Colonic mucosa (tissue), 4 donors: ENCODE results near the gene FAM43A. TPM values are rescaled to one million over a fixed set of nuclear protein-coding genes. Genes with fewer than 3 reads are reported as not detected.

ENCODE experiments used
- DNase-seq: peaks from one replicate; pipeline ENCODE4 v3.0.0-alpha.2; 2020
- H3K27ac ChIP-seq: fragments of 200-600 bp; one replicate; pipeline ENCODE4 v1.8.0; 2021
- H3K27me3 ChIP-seq: fragments of 200-600 bp; one replicate; pipeline ENCODE4 v1.8.0; 2021
- H3K36me3 ChIP-seq: fragments of 200-600 bp; one replicate; pipeline ENCODE4 v1.8.0; 2021
- H3K4me1 ChIP-seq: fragments of 200-600 bp; one replicate; pipeline ENCODE4 v1.8.0; 2021; ENCODE audit warnings: mild to moderate bottlenecking
- H3K4me3 ChIP-seq: fragments of 200-600 bp; one replicate; pipeline ENCODE4 v1.8.0; 2021
- H3K9ac ChIP-seq, 2 donors: one replicate each; pipeline ENCODE4 v1.7.0; 2013; ENCODE audit warnings: control low read depth in 2 of 2, low read depth in 2 of 2, low read length in 2 of 2
- H3K9me3 ChIP-seq: fragments of 200-600 bp; one replicate; pipeline ENCODE4 v1.8.0; 2021
- intact Hi-C: fragments of 100-400 bp; cut with DNase I; formaldehyde crosslinking; loops from one replicate; pipeline ENCODE4 v1.14.1; 2022
- total RNA-seq, 2 donors: library from RNA; stranded (reverse); fragmentation: NEBNext Ultra II Directional in 1 of 2; extraction: Animal tissue kit (Norgen Biotek cat#: 25700) in 1 of 2; gene quantifications; one replicate each; pipeline ENCODE4 v1.2.1, GENCODE V29; 2021
- TF ChIP-seq, protein P1 (sequence below): fragments of 200-600 bp; IDR thresholded peaks from one replicate; pipeline ENCODE4 v1.8.0; 2022; ENCODE audit warnings: antibody characterized with exemption, mild to moderate bottlenecking
- donor health status: healthy.
- donor health status: DM: no; HTN: no; CAD: no.
- donor health status: DM: no; HTN: no; CAD: no.

FAM43A gene
- total RNA-seq, 2 donors from 2014 or later, result 7.2 to 10.2 TPM

DNA sequence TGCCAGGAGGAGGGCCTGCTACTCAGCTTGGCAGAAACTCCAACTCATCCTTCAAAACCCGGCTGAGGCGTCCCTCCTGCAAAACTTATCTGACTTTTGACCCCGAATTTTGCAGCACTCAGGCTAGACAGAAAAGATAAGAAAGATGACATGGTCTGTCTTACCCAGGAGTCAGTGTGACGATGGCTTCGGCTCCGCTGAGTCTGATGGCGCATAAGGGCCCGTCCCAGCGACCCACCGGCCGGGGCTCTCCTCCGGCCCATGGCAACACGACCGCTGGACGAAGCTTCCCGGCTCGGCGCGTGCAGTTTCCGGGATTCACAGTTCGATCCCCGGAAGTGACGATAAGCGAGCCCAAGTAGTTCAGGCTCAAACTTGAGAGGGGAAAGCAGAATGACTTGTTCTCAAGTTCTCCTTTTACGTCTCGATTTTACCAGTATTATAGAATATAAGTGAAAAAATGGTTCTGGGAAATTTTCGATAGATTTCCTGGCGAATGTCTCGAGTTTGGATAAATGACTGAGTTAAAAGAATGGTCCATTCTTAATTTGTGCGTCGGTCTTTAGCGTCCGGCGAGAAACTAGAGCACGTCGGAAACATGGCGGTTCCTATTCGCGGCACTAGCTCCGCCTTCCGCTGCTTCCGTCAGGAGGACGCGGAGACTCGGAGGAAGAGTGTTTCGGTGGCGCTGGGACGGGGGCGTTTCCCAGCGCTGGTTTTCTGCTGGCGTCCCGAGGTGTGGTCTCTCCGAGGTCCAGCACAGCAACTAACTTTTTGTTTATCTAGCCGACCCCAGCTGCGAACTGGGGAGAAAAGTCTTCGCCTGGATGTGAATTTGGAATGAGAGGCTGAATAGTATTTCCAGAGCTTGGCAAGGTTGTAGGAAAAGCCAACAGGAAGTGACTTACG, 13.5 kb upstream of the FAM43A start, which contains the start of gene LSG1:
Gene LSG1 (minus strand): TSS at position 292 of the 909 bp plus-strand sequence. CDS start 29 bp downstream, at position 263.
- no peaks in the 10 kb centered on the region for H3K36me3 ChIP-seq
- peak within 1 kb of the TSS; percentile 85 for H3K27ac ChIP-seq
- TF ChIP-seq, protein P1, sequence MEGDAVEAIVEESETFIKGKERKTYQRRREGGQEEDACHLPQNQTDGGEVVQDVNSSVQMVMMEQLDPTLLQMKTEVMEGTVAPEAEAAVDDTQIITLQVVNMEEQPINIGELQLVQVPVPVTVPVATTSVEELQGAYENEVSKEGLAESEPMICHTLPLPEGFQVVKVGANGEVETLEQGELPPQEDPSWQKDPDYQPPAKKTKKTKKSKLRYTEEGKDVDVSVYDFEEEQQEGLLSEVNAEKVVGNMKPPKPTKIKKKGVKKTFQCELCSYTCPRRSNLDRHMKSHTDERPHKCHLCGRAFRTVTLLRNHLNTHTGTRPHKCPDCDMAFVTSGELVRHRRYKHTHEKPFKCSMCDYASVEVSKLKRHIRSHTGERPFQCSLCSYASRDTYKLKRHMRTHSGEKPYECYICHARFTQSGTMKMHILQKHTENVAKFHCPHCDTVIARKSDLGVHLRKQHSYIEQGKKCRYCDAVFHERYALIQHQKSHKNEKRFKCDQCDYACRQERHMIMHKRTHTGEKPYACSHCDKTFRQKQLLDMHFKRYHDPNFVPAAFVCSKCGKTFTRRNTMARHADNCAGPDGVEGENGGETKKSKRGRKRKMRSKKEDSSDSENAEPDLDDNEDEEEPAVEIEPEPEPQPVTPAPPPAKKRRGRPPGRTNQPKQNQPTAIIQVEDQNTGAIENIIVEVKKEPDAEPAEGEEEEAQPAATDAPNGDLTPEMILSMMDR, result no peak
- intact Hi-C loops, result no loop called here
- DNase-seq, result peak; percentile 93
- H3K9ac ChIP-seq, result peak within 1 kb of the TSS; percentile 52 to 89
- no peaks in the 10 kb centered on the region for H3K9me3 ChIP-seq
- peak within 1 kb of the TSS; percentile 76 for H3K4me3 ChIP-seq
- no peaks in the 10 kb centered on the region for H3K27me3 ChIP-seq
- peaks cover 10% of the 10 kb centered on the region for H3K4me1 ChIP-seq

GRCh38 chr3:194672876-194673275, 12.8 kb upstream of the FAM43A start:
- no peaks in the 10 kb centered on the region for H3K36me3 ChIP-seq
- H3K4me3 ChIP-seq, result peak overlapping the region; percentile 76
- peak overlapping the region; percentile 85 for H3K27ac ChIP-seq
- intact Hi-C loops, result no loop called here
- H3K9me3 ChIP-seq, result no peaks in the 10 kb centered on the region
- no peaks in the 10 kb centered on the region for H3K27me3 ChIP-seq
- DNase-seq, result no peak
- H3K9ac ChIP-seq, result peak overlapping the region; percentile 51 to 68
- peaks cover 10% of the 10 kb centered on the region for H3K4me1 ChIP-seq
- TF ChIP-seq, protein P1, result no peak

GRCh38 chr3:194673761-194674160, 11.9 kb upstream of the FAM43A start:
- no peak for DNase-seq
- Histone ChIP-seq H3K4me1 (peaks cover 10% of the 10 kb centered on the region), H3K9ac (no peak overlapping the region), H3K27ac (no peak overlapping the region), H3K4me3 (no peak overlapping the region), H3K27me3 (no peaks in the 10 kb centered on the region), H3K9me3 (no peaks in the 10 kb centered on the region), H3K36me3 (no peaks in the 10 kb centered on the region)
- TF ChIP-seq, protein P1, result no peak
- intact Hi-C loops, result no loop called here

DNA sequence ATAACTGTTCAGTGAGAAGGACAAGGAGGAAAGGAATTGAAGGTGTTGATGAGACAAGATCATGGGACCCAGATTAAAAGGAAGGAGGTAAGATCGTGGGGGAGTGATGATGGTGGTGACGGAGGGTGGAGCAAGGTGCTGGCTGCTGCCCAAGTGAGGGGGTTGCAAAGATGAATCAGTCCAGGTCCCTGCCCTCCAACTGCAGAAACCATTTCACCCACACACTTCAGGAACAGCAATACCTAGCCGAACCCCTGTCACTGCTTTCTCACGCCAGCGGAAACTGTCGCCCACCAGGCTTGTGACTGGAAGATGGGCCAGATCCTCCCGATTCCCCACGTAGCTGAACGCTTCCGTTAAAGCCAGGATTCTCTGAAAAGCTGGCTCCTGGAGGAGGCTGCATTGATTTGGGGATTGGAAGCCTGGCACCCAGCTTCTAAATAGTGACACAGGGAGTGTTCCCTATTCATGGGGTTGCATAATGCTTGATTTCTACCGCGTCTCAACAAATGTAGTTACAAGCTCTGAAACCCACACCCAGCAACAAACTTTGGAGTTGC, 10.5 kb upstream of the FAM43A start:
- Histone ChIP-seq H3K9me3 (no peaks in the 10 kb centered on the region), H3K27ac (no peak overlapping the region), H3K36me3 (no peaks in the 10 kb centered on the region), H3K4me3 (no peak overlapping the region), H3K9ac (no peak overlapping the region), H3K27me3 (no peaks in the 10 kb centered on the region), H3K4me1 (peaks cover 10% of the 10 kb centered on the region)
- intact Hi-C loops, result no loop called here
- TF ChIP-seq, protein P1, result no peak
- no peak for DNase-seq

DNA sequence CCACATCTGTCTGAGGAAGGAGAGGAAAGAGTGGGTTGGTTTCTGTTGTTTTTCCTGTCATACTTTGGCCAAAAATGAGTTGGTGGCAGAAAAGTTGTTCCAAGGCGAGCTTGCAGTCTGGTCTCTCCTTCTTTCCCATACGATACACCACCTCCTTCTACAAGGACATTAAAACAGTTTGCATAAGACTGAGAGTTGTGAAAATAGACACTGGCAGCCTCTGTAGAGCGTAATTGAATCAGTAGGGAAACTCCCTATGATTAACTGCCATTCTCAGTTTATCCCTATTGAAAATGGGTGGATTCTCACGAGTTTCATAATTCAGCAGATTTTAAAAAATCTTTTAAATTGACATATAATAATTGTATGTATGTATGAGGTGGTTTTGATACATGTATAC, 10.0 kb upstream of the FAM43A start:
- Histone ChIP-seq H3K36me3 (no peaks in the 10 kb centered on the region), H3K27ac (no peak overlapping the region), H3K9me3 (no peaks in the 10 kb centered on the region), H3K9ac (no peak overlapping the region), H3K27me3 (no peaks in the 10 kb centered on the region), H3K4me3 (no peak overlapping the region), H3K4me1 (peaks cover 6% of the 10 kb centered on the region)
- no peak for DNase-seq
- TF ChIP-seq, protein P1, result no peak
- intact Hi-C loops, result loop anchor here (2.0 kb wide), 1 partner anchor 587 kb away; no protein-coding TSS in a partner anchor
